Spleen (tissue), 7 donors: Measurements from ENCODE around the gene TFE3.

Experiments used
- POLR2A ChIP-seq, 3 donors: fragments of 450-650 bp; IDR thresholded peaks; one replicate each; pipeline ENCODE4 v1.5.1; 2017; ENCODE audit warnings: antibody characterized with exemption in 3 of 3, mild to moderate bottlenecking in 1 of 3
- POLR2AphosphoS5 ChIP-seq, 3 donors: sonication (generic); formaldehyde crosslinking; IDR thresholded peaks; one replicate each; pipeline ENCODE4 v1.5.1; 2017; ENCODE audit warnings: antibody characterized with exemption in 3 of 3
- TF ChIP-seq, protein P1 (sequence below), 11 experiments: fragments of 200-600 bp in 7 of 11; fragments of 450-650 bp in 4 of 11; sonication (generic) in 4 of 11; IDR thresholded peaks in 8 of 11; conservative IDR thresholded peaks in 3 of 11; 1 replicate in 7 of 11; 2 replicates in 4 of 11; pipeline versions ENCODE4 v1.4.0 to v1.8.0; 2016 to 2021; ENCODE audit warnings: antibody characterized with exemption in 11 of 11, inconsistent platforms in 4 of 11, mild to moderate bottlenecking in 1 of 11
- donor health status: DM: no; HTN: no; CAD: no; lungs with moderate emphysema.
- donor health status: DM: no; HTN: no; CAD: no.
- donor health status: DM: no; HTN: no; CAD: no.

DNA sequence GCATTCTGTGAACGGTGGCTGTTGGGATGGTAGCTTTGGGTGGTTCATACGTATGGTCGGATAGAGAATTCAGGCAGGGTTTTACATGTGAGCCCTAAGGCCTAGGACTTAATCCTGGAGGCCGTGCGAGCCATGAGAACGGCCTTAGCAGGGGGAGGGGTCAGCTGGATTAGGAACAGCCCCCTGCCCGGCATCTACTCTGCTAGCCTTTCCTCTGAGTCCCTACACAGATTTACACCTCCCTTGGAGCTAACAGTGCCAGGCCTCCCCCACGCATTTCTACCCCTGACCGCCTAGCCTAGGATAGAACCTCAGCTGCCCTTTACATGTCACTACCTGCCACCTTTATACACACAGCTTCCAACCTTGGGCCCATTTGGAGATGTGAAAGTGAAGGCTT, 23.5 kb upstream of the TFE3 start:
- TF ChIP-seq, protein P1, sequence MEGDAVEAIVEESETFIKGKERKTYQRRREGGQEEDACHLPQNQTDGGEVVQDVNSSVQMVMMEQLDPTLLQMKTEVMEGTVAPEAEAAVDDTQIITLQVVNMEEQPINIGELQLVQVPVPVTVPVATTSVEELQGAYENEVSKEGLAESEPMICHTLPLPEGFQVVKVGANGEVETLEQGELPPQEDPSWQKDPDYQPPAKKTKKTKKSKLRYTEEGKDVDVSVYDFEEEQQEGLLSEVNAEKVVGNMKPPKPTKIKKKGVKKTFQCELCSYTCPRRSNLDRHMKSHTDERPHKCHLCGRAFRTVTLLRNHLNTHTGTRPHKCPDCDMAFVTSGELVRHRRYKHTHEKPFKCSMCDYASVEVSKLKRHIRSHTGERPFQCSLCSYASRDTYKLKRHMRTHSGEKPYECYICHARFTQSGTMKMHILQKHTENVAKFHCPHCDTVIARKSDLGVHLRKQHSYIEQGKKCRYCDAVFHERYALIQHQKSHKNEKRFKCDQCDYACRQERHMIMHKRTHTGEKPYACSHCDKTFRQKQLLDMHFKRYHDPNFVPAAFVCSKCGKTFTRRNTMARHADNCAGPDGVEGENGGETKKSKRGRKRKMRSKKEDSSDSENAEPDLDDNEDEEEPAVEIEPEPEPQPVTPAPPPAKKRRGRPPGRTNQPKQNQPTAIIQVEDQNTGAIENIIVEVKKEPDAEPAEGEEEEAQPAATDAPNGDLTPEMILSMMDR (IDR thresholded peaks at IDR 0.05 in 8 of 11, conservative IDR thresholded peaks at IDR 0.05 in 3 of 11): no peak
- TF ChIP-seq POLR2AphosphoS5 (IDR thresholded peaks at IDR 0.05) (no peak), POLR2A (IDR thresholded peaks at IDR 0.05) (no peak)
